HL-60 (cell line): ENCODE measurements around the gene FGF3.

Experiments
- DNase-seq, 2 experiments: peaks; one replicate each; pipeline ENCODE4 v3.0.0-alpha.2; 2010 to 2020; ENCODE audit warnings: low read depth in 1 of 2, low spot score in 1 of 2
- H3K27ac ChIP-seq: fragments of 250-450 bp; sonication (Bioruptor Pico); replicated peaks from 2 replicates; pipeline ENCODE4 v1.5.1; 2020; ENCODE audit warnings: mild to moderate bottlenecking, moderate library complexity
- H3K27me3 ChIP-seq: fragments of 250-450 bp; sonication (Bioruptor Pico); 2 replicates; pipeline ENCODE4 v1.5.1; 2021; ENCODE audit warnings: mild to moderate bottlenecking, moderate library complexity; ENCODE audit not compliant: insufficient read depth, poor library complexity, severe bottlenecking
- H3K4me3 ChIP-seq: replicated peaks from 2 replicates; pipeline ENCODE4 v1.5.1; 2011; ENCODE audit warnings: mild to moderate bottlenecking, control low read depth, low read length; ENCODE audit not compliant: insufficient read depth
- GABPA ChIP-seq: IDR thresholded peaks from 2 replicates; pipeline ENCODE4 v1.6.1; 2012; ENCODE audit warnings: low read depth
- POLR2AphosphoS5 ChIP-seq: IDR thresholded peaks from 2 replicates; pipeline ENCODE4 v1.6.1; 2012; ENCODE audit warnings: low read depth
- SPI1 ChIP-seq: IDR thresholded peaks from 2 replicates; pipeline ENCODE4 v1.6.1; 2012; ENCODE audit warnings: low read depth, mild to moderate bottlenecking, borderline replicate concordance
- TF ChIP-seq, protein P1 (sequence below): IDR thresholded peaks from one replicate; pipeline ENCODE4 v1.5.1; 2011; ENCODE audit warnings: low read length, control low read depth, inconsistent platforms; ENCODE audit not compliant: insufficient read depth
- TF ChIP-seq, protein P2 (sequence below): IDR thresholded peaks from 2 replicates; pipeline ENCODE4 v1.6.1; 2012; ENCODE audit warnings: low read depth; ENCODE audit not compliant: insufficient replicate concordance

FGF3 gene

DNA sequence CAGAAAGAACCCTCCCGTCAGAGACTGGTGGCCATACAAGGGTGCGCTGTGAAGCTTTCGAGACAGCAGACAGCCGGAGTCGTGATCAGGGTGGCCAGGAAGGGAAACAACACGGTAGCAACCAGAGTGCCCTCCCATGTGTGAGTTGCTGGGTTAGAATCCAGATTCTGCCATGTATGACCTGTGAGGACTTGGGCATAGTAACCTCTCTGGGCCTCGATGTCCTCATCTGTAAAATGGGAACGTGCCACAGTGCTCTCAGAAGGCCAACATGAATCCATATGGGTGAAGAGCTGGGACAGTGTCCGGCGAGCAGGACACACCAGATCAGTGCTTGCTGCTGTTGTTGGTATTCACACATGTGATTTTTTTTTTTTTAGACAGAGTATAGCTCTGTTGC lies 7.6 kb upstream of the FGF3 start:
- no peak overlapping the region for H3K4me3 ChIP-seq
- DNase-seq, result no peak
- H3K27ac ChIP-seq, result no peak overlapping the region
- H3K27me3 ChIP-seq, result peaks cover 3% of the 10 kb centered on the region
- TF ChIP-seq SPI1 (no peak), GABPA (no peak), POLR2AphosphoS5 (no peak)
- TF ChIP-seq, protein P1, sequence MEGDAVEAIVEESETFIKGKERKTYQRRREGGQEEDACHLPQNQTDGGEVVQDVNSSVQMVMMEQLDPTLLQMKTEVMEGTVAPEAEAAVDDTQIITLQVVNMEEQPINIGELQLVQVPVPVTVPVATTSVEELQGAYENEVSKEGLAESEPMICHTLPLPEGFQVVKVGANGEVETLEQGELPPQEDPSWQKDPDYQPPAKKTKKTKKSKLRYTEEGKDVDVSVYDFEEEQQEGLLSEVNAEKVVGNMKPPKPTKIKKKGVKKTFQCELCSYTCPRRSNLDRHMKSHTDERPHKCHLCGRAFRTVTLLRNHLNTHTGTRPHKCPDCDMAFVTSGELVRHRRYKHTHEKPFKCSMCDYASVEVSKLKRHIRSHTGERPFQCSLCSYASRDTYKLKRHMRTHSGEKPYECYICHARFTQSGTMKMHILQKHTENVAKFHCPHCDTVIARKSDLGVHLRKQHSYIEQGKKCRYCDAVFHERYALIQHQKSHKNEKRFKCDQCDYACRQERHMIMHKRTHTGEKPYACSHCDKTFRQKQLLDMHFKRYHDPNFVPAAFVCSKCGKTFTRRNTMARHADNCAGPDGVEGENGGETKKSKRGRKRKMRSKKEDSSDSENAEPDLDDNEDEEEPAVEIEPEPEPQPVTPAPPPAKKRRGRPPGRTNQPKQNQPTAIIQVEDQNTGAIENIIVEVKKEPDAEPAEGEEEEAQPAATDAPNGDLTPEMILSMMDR, result no peak
- TF ChIP-seq, protein P2, sequence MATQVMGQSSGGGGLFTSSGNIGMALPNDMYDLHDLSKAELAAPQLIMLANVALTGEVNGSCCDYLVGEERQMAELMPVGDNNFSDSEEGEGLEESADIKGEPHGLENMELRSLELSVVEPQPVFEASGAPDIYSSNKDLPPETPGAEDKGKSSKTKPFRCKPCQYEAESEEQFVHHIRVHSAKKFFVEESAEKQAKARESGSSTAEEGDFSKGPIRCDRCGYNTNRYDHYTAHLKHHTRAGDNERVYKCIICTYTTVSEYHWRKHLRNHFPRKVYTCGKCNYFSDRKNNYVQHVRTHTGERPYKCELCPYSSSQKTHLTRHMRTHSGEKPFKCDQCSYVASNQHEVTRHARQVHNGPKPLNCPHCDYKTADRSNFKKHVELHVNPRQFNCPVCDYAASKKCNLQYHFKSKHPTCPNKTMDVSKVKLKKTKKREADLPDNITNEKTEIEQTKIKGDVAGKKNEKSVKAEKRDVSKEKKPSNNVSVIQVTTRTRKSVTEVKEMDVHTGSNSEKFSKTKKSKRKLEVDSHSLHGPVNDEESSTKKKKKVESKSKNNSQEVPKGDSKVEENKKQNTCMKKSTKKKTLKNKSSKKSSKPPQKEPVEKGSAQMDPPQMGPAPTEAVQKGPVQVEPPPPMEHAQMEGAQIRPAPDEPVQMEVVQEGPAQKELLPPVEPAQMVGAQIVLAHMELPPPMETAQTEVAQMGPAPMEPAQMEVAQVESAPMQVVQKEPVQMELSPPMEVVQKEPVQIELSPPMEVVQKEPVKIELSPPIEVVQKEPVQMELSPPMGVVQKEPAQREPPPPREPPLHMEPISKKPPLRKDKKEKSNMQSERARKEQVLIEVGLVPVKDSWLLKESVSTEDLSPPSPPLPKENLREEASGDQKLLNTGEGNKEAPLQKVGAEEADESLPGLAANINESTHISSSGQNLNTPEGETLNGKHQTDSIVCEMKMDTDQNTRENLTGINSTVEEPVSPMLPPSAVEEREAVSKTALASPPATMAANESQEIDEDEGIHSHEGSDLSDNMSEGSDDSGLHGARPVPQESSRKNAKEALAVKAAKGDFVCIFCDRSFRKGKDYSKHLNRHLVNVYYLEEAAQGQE, result no peak

DNA sequence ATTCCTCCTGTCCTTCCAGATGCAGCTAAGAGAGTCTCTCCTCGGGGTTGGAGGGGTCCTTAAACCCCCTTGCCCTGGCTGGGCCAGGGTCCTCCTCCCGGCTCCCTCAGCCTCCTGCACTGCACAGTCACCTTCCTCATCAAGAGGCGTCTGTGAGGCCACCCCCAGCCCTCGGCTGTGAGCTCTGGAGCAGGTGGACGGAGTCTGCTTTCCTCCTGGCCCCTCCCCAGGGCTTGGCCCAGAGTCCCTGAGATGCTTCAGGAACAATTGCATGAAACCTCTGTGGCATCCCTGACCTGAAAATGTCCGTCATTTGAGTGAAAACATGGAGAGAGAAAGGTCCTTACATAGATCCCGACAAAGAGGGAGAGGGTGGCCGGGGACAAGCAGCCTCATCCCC lies 6.7 kb upstream of the FGF3 start:
- TF ChIP-seq GABPA, result no peak
- TF ChIP-seq, protein P2, result no peak
- no peak for TF ChIP-seq POLR2AphosphoS5
- no peak for TF ChIP-seq SPI1
- TF ChIP-seq, protein P1, result no peak
- no peak for DNase-seq
- Histone ChIP-seq H3K27me3 (peaks cover 8% of the 10 kb centered on the region), H3K4me3 (no peak overlapping the region), H3K27ac (no peak overlapping the region)

DNA sequence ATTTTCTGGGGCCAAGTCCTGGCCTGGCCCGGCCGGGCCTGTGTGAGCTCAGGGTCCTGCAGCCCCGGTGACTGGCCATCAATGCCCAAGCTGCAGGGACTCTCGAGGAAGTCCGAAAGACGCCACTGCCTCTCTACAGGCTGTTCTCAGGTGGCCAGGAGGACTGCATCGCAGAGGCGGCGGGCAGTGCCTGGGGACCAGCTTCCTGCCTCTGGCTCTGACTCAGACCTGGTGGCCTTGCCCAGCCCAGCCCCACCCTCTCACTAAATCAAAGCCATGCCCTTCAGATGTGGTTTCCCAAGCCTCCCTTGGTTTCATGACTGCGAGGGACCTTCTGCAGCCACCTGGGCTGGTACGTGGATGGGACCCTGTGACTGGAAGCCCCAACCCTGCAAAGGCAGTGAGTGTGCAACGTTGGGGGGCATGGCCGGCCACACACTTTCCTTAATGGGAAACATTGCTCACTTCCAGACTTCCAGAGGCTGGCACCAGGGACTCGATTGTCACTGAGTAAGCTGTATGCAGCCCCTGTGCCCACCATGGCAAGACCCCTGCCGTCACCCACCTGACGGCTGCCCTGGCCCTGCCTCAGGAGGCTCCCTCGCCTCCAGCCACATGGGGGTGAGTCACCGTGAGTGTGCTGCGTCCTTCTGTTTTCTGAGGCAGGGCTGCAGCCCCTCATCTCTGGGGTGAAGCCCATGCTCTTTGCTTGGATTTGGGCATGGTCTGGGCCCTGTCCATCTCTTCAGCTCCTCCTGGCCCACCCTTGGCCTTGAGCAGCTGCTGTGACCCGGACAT lies 6.0 kb upstream of the FGF3 start:
- peaks cover 14% of the 10 kb centered on the region for H3K27me3 ChIP-seq
- H3K4me3 ChIP-seq, result no peak overlapping the region
- H3K27ac ChIP-seq, result no peak overlapping the region
- no peak for DNase-seq
- no peak for TF ChIP-seq GABPA
- TF ChIP-seq SPI1, result no peak
- TF ChIP-seq POLR2AphosphoS5, result no peak

DNA sequence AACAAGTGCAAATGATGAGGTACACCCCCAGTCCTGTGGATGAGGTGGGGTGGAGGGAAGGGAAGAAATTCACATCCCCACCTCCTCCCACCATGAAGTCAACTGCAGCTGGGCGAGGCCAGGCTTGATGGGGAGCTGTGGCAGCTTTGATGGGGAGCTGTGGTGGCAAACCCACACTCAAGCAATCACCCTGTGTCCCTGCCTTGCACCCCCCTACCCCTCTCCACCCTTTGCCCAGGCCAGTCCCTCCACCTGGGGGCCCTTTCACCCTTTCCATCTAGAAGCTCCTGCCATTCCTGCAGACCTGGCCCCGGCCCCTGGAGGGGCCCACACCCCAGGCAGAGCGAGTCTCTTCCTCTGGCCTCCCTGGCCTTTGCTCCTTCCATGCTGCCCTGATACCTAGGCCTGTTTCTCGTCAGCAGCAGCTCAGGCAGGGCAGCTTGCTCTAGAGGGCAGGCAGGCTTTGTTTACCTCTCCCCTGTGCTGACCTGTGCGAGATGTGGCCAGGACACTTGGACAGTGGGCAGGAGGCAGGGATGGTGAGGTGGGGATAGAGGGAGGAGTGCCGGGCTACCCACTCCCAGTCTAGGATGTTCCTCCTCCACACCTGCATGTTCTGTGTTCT lies 4.5 kb upstream of the FGF3 start:
- no peak overlapping the region for H3K4me3 ChIP-seq
- TF ChIP-seq, protein P1, result no peak
- TF ChIP-seq POLR2AphosphoS5 (no peak), GABPA (no peak), SPI1 (no peak)
- TF ChIP-seq, protein P2, result no peak
- H3K27ac ChIP-seq, result no peak overlapping the region
- no peak for DNase-seq
- peaks cover 23% of the 10 kb centered on the region for H3K27me3 ChIP-seq
